B cell (primary cell): Measurements from ENCODE around the gene KIAA1614. TPM values are rescaled to one million over a fixed set of nuclear protein-coding genes. Genes with fewer than 3 reads are reported as not detected.
"Not testable (repeated sequence)": the region's sequence is repeated elsewhere in the genome, so short reads cannot be mapped to it uniquely, and the experiment has no call there.

Experiments used
- ATAC-seq: fragments of 200-7000 bp; cut with Tn5 transposase; one replicate; pipeline ENCODE4 v1.10.0; 2021; ENCODE audit warnings: low read depth, mild to moderate bottlenecking, moderate number of reproducible peaks, moderate library complexity
- CTCF ChIA-PET: fragments of 350-600 bp; sonication (Branson Sonifier 250); formaldehyde crosslinking; loops from one replicate; lab custom pipeline; 2021; ENCODE audit warnings: antibody characterized with exemption, inconsistent platforms; lab: Charles Lee
- POLR2A ChIA-PET: fragments of 350-600 bp; sonication (Branson Sonifier 250); formaldehyde crosslinking; loops from one replicate; lab custom pipeline; 2021; ENCODE audit warnings: antibody characterized with exemption; lab: Charles Lee
- DNase-seq: peaks from one replicate; pipeline ENCODE4 v3.0.0; 2013
- H2AFZ ChIP-seq: 2 replicates; pipeline ENCODE4 v1.6.1; 2012; ENCODE audit warnings: mild to moderate bottlenecking, low read depth, low read length; ENCODE audit not compliant: insufficient read depth, poor library complexity, severe bottlenecking
- H3K27ac ChIP-seq, 2 donors: 1 replicate in 1 of 2; 2 replicates in 1 of 2; pipeline ENCODE4 v1.5.1; 2012 to 2013; ENCODE audit warnings: low read length in 2 of 2, mild to moderate bottlenecking in 2 of 2, moderate library complexity in 1 of 2
- H3K27me3 ChIP-seq, 4 experiments: fragments of 200-600 bp in 1 of 4; sonication (generic) in 1 of 4; replicated peaks in 1 of 4; 1 replicate in 2 of 4; 2 replicates in 2 of 4; pipeline versions ENCODE4 v1.6.1 to v1.7.0; 2013 to 2016; ENCODE audit warnings: low read length in 3 of 4, mild to moderate bottlenecking in 2 of 4, mixed read lengths in 1 of 4, moderate library complexity in 1 of 4; ENCODE audit not compliant: insufficient read depth in 4 of 4, control insufficient read depth in 3 of 4; ENCODE audit errors: control extremely low read depth in 1 of 4
- H3K36me3 ChIP-seq, 2 experiments: replicated peaks in 1 of 2; 1 replicate in 1 of 2; 2 replicates in 1 of 2; pipeline versions ENCODE4 v1.6.1 to v1.7.1; 2013; ENCODE audit warnings: low read length in 1 of 2; ENCODE audit not compliant: insufficient read depth in 2 of 2, control insufficient read depth in 1 of 2; ENCODE audit errors: control extremely low read depth in 1 of 2, extremely low read depth in 1 of 2
- H3K4me1 ChIP-seq, 2 donors: fragments of 200-600 bp in 1 of 2; sonication (generic) in 1 of 2; 1 replicate in 1 of 2; 2 replicates in 1 of 2; pipeline versions ENCODE4 v1.5.1 to v1.6.1; 2013 to 2017; ENCODE audit warnings: low read length in 2 of 2; ENCODE audit not compliant: control insufficient read depth in 2 of 2, insufficient read depth in 2 of 2
- H3K4me2 ChIP-seq: replicated peaks from 2 replicates; pipeline ENCODE3; 2012; ENCODE audit warnings: mild to moderate bottlenecking, low read depth, low read length; ENCODE audit not compliant: poor library complexity, severe bottlenecking
- H3K4me3 ChIP-seq, 5 experiments: fragments of 200-600 bp in 1 of 5; sonication (generic) in 1 of 5; 1 replicate in 3 of 5; 2 replicates in 2 of 5; pipeline versions ENCODE4 v1.5.1 to v1.7.0; 2011 to 2016; ENCODE audit warnings: low read length in 4 of 5, mild to moderate bottlenecking in 4 of 5, low read depth in 2 of 5, control low read depth in 1 of 5, moderate library complexity in 1 of 5; ENCODE audit not compliant: insufficient read depth in 1 of 5; ENCODE audit errors: control extremely low read depth in 1 of 5, extremely low read depth in 1 of 5
- H3K79me2 ChIP-seq: fragments of 200-600 bp; sonication (generic); one replicate; pipeline ENCODE4 v1.6.0; 2016; ENCODE audit warnings: low read length; ENCODE audit not compliant: control insufficient read depth, insufficient read depth
- H3K9ac ChIP-seq: fragments of 200-600 bp; sonication (generic); 2 replicates; pipeline ENCODE4 v1.6.1; 2017; ENCODE audit warnings: mild to moderate bottlenecking, low read length, moderate library complexity
- H3K9me3 ChIP-seq, 3 donors: one replicate each; pipeline versions ENCODE4 v1.6.1 to v1.7.1; 2013; ENCODE audit warnings: low read length in 2 of 3; ENCODE audit not compliant: control insufficient read depth in 2 of 3, insufficient read depth in 1 of 3; ENCODE audit errors: control extremely low read depth in 1 of 3
- H4K20me1 ChIP-seq: 2 replicates; pipeline ENCODE4 v1.6.0; 2012; ENCODE audit warnings: mild to moderate bottlenecking, low read length; ENCODE audit not compliant: insufficient read depth, control insufficient read depth, poor library complexity, severe bottlenecking
- H3K27ac Mint-ChIP-seq: one replicate; pipeline ENCODE4 v1.8.0; 2021; ENCODE audit warnings: mixed read lengths
- H3K27me3 Mint-ChIP-seq: one replicate; pipeline ENCODE4 v1.8.0; 2021; ENCODE audit warnings: mixed read lengths
- H3K4me1 Mint-ChIP-seq: one replicate; pipeline ENCODE4 v1.8.0; 2021; ENCODE audit warnings: mixed read lengths
- H3K4me3 Mint-ChIP-seq: one replicate; pipeline ENCODE4 v1.8.0; 2021; ENCODE audit warnings: mixed read lengths
- H3K9me3 Mint-ChIP-seq: one replicate; pipeline ENCODE4 v1.8.0; 2022; ENCODE audit warnings: mixed read lengths; ENCODE audit not compliant: insufficient read depth
- CTCF ChIP-seq: fragments of 200-600 bp; IDR thresholded peaks from one replicate; pipeline ENCODE4 v1.8.0; 2022; ENCODE audit warnings: antibody characterized with exemption, mild to moderate bottlenecking
- EZH2 ChIP-seq: IDR thresholded peaks from 2 replicates; pipeline ENCODE4 v1.6.1; 2012; ENCODE audit warnings: borderline replicate concordance, low read depth, mild to moderate bottlenecking, moderate library complexity, low read length; ENCODE audit not compliant: insufficient read depth, poor library complexity, severe bottlenecking
- WGBS: methylation state at CpG from one replicate; pipeline ENCODE4 v1.1.5; 2013; ENCODE audit warnings: missing lambda C conversion rate; ENCODE audit not compliant: insufficient coverage; 5-methylcytosine and 5-hydroxymethylcytosine counted together
- intact Hi-C: fragments of 100-400 bp; cut with micrococcal nuclease; formaldehyde crosslinking; loops from one replicate; pipeline ENCODE4 v1.10.0; 2022
- polyA plus RNA-seq: library from polyadenylated mRNA; depleted of rRNA; stranded (reverse); fragments of >200 nt; gene quantifications from 2 replicates; pipeline ENCODE4 v1.2.3, GENCODE V29; 2012
- total RNA-seq, 2 donors: library from RNA; stranded (reverse); fragments of 120-200 nt in 1 of 2; gene quantifications; 1 replicate in 1 of 2; 2 replicates in 1 of 2; pipeline versions ENCODE4 v1.2.3 to v1.2.4, GENCODE V29; 2013 to 2022

KIAA1614 gene
- total and polyA plus RNA-seq, 2 donors (not counting 1 experiment from before 2014, with no cell fraction given), result 0.03 to 0.22 TPM

DNA sequence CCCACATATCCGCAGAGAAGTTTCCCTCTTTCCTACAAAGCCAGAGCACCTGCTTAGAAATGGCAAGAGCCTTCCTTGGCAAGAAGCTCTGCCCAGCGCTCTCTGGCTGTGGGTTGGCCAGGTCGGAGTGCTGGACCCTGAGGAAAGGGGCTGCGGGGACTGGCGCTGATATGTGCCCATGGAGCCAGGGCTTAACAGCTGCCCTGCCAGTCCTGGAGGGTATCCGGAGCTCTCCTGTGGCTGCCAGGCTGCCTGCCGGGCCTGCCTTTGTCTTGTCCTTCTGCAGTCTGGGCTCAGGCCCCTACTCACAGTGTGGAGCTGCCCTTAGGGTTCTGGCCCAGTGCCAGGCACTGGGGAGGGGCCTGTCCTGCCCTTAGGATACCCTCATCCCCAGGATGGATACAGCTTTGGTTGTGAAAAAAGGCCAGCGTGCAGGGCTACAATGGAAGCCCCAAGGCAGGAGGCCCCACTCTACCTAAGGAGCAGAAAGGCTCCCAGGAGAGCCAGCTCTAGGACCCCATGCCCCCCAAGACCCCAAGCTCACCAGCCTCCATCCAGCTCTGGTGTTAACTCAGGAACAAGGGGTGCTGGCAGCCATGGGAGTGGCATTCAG is 43.4 kb downstream of the KIAA1614 start:
- H3K4me3 ChIP-seq, result no peak overlapping the region
- H3K4me2 ChIP-seq, result no peak overlapping the region
- intact Hi-C loops, result no loop called here
- H3K9me3 Mint-ChIP-seq, result no peaks in the 10 kb centered on the region
- ATAC-seq (no peak), DNase-seq (no peak)
- H4K20me1 ChIP-seq, result no peaks in the 10 kb centered on the region
- H3K4me3 Mint-ChIP-seq, result peak overlapping the region; percentile 51
- no peak overlapping the region for H2AFZ ChIP-seq
- H3K4me1 ChIP-seq, result peaks cover 7 to 11% of the 10 kb centered on the region in 2 donors
- POLR2A ChIA-PET, result no interaction called here
- H3K9ac ChIP-seq, result no peak overlapping the region
- no peaks in the 10 kb centered on the region for H3K27me3 Mint-ChIP-seq
- H3K36me3 ChIP-seq, result no peaks in the 10 kb centered on the region
- H3K9me3 ChIP-seq, result no peaks in the 10 kb centered on the region
- no peaks in the 10 kb centered on the region for H3K27me3 ChIP-seq
- CTCF ChIA-PET, result interaction anchor here (0.6 kb wide), 1 partner anchor 240 kb away, joined by 6 read pairs; no protein-coding TSS in a partner anchor
- 95% methylated on average over 8 of the region's 8 CpGs for WGBS
- peaks cover 5% of the 10 kb centered on the region for H3K4me1 Mint-ChIP-seq
- no peaks in the 10 kb centered on the region for H3K79me2 ChIP-seq
- no peak overlapping the region for H3K27ac Mint-ChIP-seq
- H3K27ac ChIP-seq, result no peak overlapping the region
- TF ChIP-seq CTCF (no peak), EZH2 (no peak)

- H4K20me1 ChIP-seq, H3K27ac ChIP-seq, H3K9me3 ChIP-seq, H3K9me3 Mint-ChIP-seq, intact Hi-C loops, H3K79me2 ChIP-seq, H3K27me3 Mint-ChIP-seq, H3K27ac Mint-ChIP-seq, H2AFZ ChIP-seq, POLR2A ChIA-PET, H3K36me3 ChIP-seq, H3K4me3 ChIP-seq, ATAC-seq, DNase-seq, H3K4me1 Mint-ChIP-seq, H3K4me3 Mint-ChIP-seq, H3K4me2 ChIP-seq, H3K4me1 ChIP-seq, H3K27me3 ChIP-seq, H3K9ac ChIP-seq, CTCF ChIA-PET: not testable (repeated sequence)
- 94% methylated on average over 5 of the region's 5 CpGs for WGBS
Observed at GRCh38 chr1:180959620-180960019, 46.9 kb downstream of the KIAA1614 start.
